CD4-positive, alpha-beta T cell treated with Interleukin-10 for 1 hour (primary cell): ENCODE measurements around the gene CMTM7.
"Not testable (repeated sequence)": the region's sequence is repeated elsewhere in the genome, so short reads cannot be mapped to it uniquely, and the experiment has no call there.

Experiments used
- DNase-seq: peaks from one replicate; pipeline ENCODE4 v3.0.0-alpha.2; 2020

The CMTM7 gene

DNA sequence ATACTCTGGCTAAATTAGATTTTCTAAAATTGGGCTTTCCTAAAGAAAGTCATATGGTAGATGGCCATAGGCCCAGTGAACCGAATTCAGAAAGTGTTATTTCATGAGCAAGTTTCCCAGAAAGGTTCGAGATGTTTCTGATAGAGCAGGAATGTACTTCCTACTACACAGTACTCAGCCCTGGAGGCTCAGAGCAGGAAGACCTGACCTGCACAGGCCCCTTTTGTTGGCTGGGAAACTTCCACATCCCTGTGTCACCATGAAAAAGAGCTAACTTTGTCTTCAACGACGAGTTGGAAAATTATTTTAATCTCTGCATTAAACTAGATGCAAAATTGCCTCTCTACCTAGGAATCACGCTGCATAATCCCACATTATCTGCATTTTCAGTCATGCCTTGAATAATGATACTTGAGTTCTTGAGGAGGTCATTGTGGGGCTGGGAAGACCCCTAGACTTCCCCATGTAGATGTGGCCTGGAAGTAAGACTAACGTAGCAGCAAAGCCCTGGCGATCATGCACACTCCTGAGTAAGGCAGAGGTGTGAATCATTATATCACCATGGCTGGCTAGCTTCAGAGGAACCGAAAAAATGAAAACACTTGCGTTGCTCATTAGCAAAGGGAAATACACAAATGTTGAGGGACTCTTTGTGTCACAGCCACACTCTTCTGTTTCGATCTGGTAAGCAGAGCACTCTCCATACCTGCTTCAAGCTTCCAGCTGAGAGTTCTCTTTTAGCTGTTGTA, 47.1 kb downstream of the CMTM7 start:
- DNase-seq = no peak

DNA sequence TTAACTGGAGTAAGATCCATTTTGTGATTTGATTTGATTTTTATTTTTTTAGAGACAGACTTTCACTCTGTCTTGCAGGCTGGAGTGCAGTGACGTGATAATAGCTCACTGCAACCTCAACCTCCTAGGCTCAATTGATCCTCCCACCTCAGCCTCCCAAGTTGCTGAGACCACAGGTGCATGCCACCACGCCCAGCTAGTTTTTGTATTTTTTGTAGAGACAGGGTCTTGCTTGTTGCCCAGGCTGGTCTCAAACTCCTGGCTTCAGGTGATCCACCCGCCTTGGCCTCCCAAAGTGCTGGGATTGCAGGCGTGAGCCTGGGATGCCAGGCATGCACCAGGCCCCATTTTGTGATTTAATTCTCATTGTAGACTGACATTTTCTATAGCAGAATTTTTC, 47.8 kb downstream of the CMTM7 start:
- not testable (repeated sequence) for DNase-seq

DNA sequence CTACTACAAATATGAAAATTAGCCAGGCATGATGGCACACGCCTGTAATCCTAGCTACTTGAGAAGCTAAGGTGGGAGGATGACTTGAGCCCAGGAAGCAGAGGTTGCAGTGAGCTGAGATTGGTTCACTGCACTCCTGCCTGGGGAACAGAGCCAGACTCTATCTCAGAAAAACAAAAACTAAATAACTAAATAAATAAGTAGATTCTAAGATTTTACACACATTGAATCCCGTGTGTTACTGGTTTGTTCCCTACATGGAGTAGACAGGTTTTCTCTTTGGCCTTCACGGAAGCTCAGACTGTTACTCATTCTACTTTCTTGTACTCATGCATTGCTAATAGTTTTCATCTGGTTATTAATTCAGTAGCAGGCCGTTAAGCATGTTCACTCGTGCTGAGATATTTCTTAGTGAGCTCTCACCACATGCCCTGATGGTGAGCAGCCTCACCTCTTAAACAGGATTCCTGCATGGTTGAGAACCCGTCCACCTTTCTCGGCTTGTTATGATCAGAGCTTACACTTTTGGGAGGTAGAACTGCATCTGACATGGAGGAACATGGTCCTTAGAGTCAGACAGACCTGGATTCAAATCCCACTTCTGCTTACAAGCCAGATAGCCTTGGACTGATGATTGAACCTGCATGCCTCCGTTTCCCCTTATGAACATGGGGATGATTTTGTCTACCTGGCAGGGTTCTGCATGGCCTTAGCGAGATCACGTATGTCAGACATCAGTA, 49.1 kb downstream of the CMTM7 start:
- no peak for DNase-seq

GRCh38 chr3:32442766-32443165, 51.1 kb downstream of the CMTM7 start:
- no peak for DNase-seq

DNA sequence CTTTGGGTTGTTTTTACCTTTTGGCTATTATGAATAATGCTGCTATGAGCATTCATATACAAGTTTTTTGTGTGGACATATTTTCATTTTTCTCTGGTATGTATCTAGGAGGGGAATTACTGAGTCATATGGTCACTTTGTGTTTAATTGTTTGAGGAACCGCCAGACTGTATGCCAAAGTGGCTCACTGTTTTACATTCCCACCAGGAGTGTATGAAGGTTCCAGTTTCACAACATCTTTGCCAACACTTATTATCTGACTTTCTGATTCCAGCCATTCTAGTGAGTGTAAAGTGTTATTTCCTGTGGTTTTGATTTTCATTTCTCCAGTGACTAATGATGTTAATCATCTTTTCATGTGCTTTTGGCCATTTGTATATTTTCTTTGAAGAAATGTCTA, 51.8 kb downstream of the CMTM7 start:
- DNase-seq = no peak

- DNase-seq = no peak
Measured at GRCh38 chr3:32447865-32448400, 56.3 kb downstream of the CMTM7 start.

- DNase-seq = no peak
Measured at GRCh38 chr3:32448686-32449474, 57.2 kb downstream of the CMTM7 start.

- no peak for DNase-seq
Measured at GRCh38 chr3:32449691-32450090, 58.0 kb downstream of the CMTM7 start.

- no peak for DNase-seq
Measured at GRCh38 chr3:32450426-32450825, 58.8 kb downstream of the CMTM7 start.

DNA sequence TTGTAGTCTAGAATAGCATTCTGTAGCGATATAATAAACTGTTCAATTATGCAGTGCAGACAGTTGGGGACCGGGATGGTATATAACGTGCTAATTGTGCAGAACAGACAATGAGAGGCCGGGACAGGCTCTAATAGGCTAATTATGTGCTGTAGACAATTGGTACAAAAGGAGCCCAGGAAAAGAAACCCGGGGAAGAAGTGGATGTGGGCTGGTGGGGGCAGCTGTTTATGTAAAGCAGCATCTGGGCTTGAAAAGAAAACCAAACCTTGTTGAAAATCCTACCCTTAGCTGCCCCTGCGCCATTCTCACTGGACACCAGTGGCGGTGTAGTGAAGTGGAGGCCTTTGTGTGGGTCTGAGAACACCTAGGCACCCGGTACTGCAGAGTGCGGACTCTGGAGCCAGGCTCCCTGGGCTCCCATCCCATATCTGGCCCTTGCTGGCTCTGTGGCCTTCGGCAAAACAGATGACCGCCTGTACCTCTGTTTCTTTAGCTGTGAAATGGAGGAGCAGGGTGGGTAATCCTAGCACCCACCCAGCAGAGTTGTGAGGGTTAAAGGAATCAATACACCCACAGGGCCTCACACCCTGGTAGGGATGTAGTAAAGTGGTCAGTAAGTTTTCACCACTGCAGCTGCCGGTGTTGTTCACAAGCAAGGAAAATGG, 59.5 kb downstream of the CMTM7 start:
- no peak for DNase-seq

- no peak for DNase-seq
Measured at GRCh38 chr3:32452009-32452408, 60.4 kb downstream of the CMTM7 start.

DNA sequence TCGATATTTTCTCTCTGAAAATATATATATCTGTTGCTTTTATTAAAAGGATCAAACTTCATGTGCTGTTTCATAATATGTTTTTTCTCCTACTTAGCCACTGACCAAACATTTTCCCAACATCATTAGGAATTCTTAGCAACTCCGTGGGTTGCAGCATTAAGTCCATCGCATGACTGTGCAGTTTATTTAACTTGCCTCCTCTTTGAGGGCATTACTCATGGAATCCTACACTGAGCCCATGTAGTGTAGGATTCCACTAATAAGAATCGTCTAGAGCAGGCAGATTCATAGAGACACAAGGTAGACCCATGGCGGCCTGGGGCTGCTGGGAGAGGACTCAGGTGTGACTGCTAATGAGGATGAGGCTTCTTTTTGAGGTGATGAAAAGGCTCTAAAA, 61.7 kb downstream of the CMTM7 start:
- DNase-seq = no peak

GRCh38 chr3:32454111-32454510, 62.5 kb downstream of the CMTM7 start:
- DNase-seq = no peak

- no peak for DNase-seq
Measured at GRCh38 chr3:32454731-32455608, 63.3 kb downstream of the CMTM7 start.

GRCh38 chr3:32455609-32456428, 64.2 kb downstream of the CMTM7 start:
- DNase-seq = peak; percentile 57

GRCh38 chr3:32456429-32457130, 64.9 kb downstream of the CMTM7 start:
- no peak for DNase-seq

GRCh38 chr3:32457971-32458471, 66.4 kb downstream of the CMTM7 start:
- DNase-seq = peak; percentile 86

DNA sequence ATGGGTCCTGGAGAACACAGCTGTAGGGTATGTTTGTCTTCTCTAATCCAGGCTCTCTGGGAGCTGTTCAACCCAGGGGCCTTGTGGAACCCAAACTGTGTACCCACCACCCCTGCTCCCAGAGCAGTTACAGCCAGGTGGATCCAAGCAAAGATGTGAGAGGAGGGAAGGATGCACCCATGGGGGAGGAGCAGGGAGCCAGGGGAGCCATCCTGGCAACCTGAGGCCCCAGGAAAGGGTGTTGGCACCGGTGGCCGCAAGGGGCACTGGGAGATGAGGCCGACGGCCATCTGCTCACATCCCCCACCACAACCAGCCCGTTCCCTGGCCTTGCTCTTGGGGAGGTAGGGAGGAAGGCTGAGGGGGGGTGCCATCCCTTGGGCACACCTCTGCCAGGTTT, 67.8 kb downstream of the CMTM7 start:
- no peak for DNase-seq

DNA sequence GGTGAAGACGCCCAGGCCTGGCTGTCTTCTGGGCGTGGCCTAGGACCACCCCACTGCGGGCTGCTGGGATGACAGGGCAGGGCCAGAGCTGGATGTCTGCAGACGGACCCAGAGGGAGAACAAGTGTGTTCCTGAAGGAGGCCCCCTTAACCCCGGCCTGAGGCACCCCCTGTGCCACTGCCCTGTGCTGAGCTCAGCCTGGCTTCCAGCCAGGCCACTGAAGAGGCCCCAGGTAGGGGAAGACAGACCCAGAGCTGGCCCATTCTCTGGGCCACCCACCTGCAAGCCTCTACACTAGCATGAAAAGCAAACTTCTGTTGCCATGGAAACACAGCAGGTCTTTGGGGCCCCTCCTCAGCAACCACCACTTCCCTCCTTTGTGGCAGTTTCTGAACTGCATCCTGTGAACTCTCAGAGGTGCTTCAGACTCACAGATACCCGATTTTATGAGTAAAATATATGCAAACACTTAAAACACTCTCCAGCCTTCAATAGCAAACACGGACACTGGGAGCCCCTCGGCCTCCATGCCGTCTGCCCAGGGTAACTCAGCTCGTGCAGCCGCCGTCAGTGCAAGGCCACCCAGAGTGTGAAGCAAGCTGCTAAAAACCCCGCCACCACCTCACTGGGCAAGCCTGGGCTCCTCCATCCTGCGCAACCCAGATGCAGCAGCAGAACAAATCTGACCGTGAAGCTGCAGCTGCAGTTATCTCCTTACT, 68.5 kb downstream of the CMTM7 start:
- DNase-seq = peak; percentile 94
